ENCODE results near the gene NLRP9. TPM values are rescaled to one million over a fixed set of nuclear protein-coding genes. Genes with fewer than 3 reads are reported as not detected.

NLRP9 gene
- total and polyA plus RNA-seq, 8 donors: 0.04 to 0.12 (median 0.07) TPM; not detected in 4

DNA sequence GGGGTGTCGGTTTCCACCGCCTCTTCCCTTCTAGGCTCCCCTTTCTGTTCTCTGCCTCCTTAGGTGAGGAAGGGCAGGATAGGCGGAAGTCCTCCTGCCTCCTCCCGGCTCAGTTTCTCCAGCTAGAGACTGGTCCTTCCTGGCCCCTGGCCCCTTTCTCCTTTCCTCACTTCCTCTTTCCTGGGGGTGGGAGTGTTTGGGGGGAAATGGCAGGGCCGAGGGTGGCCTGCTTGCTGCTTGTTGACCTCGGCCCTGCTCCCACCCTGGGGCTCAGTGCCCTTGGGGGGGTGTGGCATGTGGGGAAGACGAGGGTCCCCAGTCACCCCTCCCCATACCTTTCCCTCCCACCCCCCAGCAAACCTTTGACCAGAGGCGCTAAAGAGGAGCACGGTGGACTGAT, 78.4 kb downstream of the NLRP9 start:
- Histone ChIP-seq H3K4me3 (no peak overlapping the region), H3K27me3 (no peaks in the 10 kb centered on the region), H3K27ac (no peak overlapping the region), H3K36me3 (peaks cover 5 to 36% (median 28%) of the 10 kb centered on the region in 3 donors), H3K4me1 (peaks cover 18 to 24% (median 22%) of the 10 kb centered on the region in 3 donors), H3K9me3 (no peaks in the 10 kb centered on the region)
- no peak for FAIRE-seq
- peak in 1 of 6 donors; percentile 60 for DNase-seq
- WGBS, 2 donors: 70 to 75% methylated on average over 9 of the region's 9 CpGs
- intact Hi-C loops (cut with DNase I): no loop called here
- ATAC-seq: no peak
- TF ChIP-seq, protein P1, sequence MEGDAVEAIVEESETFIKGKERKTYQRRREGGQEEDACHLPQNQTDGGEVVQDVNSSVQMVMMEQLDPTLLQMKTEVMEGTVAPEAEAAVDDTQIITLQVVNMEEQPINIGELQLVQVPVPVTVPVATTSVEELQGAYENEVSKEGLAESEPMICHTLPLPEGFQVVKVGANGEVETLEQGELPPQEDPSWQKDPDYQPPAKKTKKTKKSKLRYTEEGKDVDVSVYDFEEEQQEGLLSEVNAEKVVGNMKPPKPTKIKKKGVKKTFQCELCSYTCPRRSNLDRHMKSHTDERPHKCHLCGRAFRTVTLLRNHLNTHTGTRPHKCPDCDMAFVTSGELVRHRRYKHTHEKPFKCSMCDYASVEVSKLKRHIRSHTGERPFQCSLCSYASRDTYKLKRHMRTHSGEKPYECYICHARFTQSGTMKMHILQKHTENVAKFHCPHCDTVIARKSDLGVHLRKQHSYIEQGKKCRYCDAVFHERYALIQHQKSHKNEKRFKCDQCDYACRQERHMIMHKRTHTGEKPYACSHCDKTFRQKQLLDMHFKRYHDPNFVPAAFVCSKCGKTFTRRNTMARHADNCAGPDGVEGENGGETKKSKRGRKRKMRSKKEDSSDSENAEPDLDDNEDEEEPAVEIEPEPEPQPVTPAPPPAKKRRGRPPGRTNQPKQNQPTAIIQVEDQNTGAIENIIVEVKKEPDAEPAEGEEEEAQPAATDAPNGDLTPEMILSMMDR (IDR thresholded peaks at IDR 0.05): no peak

DNA sequence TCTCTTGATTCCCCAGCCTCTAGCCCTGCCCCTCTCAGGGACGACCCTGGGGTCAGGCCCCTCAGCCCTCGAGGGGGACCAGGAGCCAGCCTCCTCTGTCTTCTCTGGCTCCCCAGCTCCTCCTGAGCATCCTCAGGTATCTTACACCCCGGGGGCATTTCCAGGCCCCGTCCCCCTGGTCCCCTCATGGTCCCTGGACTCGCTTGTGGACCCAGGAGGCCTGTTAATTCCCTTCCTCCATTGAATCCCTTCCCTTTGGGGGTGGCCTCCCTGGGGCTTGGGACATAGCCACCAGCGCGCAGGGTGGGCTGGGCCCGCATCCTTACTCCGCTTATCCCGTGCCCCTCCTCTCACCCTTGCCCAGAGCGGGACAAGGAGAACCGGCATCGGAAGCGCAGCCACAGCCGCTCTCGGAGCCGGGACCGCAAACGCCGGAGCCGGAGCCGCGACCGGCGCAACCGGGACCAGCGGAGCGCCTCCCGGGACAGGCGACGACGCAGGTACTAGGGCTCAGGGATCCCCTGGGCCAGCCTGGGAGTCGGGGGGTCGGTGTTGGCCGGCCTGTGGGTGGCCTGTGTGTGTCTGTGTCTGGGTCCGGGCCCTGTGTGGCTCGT, 79.2 kb downstream of the NLRP9 start:
- Histone ChIP-seq H3K4me3 (no peak overlapping the region), H3K4me1 (peaks cover 18 to 24% (median 22%) of the 10 kb centered on the region in 3 donors), H3K36me3 (peaks cover 5 to 30% (median 23%) of the 10 kb centered on the region in 3 donors), H3K27ac (no peak overlapping the region), H3K27me3 (no peaks in the 10 kb centered on the region), H3K9me3 (no peaks in the 10 kb centered on the region)
- WGBS, 2 donors: 86 to 92% methylated on average over 37 of the region's 37 CpGs
- TF ChIP-seq, protein P1 (IDR thresholded peaks at IDR 0.05): no peak
- ATAC-seq (no peak), DNase-seq (peak in 2 of 6 donors; percentile 33 to 62), FAIRE-seq (no peak)
- intact Hi-C loops (cut with DNase I): no loop called here

Other genes starting within 250 kb of the NLRP9 start
- 1 to 10 TPM in 4 of 6 donors, under 1 TPM in 2; 0.60 to 5.3 (median 1.4) TPM for gene SSC5D, start 250.0 kb downstream of the NLRP9 start, total RNA-seq
- 1 to 10 TPM in 1 of 2 donors, under 1 TPM in 1; 0.77 to 2.1 TPM for gene SSC5D, start 250.0 kb downstream of the NLRP9 start, polyA plus RNA-seq
- gene SBK2, start 201.3 kb downstream of the NLRP9 start, total RNA-seq: under 1 TPM in 1 of 6 donors, not detected in 5; 0.43 TPM
- under 1 TPM; 0.28 to 0.46 TPM for gene SBK2, start 201.3 kb downstream of the NLRP9 start, polyA plus RNA-seq
- under 1 TPM in 2 of 6 donors, not detected in 4; 0.19 to 0.28 TPM for gene SBK3, start 192.9 kb downstream of the NLRP9 start, total RNA-seq
- under 1 TPM; 0.11 to 0.16 TPM for gene SBK3, start 192.9 kb downstream of the NLRP9 start, polyA plus RNA-seq
- gene ZNF579, start 157.6 kb downstream of the NLRP9 start, total RNA-seq: 10 to 100 TPM in 1 of 6 donors, 1 to 10 TPM in 5; 6.5 to 12.7 (median 9.2) TPM
- 10 to 100 TPM; 11.6 to 16.1 TPM for gene ZNF579, start 157.6 kb downstream of the NLRP9 start, polyA plus RNA-seq
- 10 to 100 TPM in 2 of 6 donors, 1 to 10 TPM in 4; 6.8 to 12.1 (median 8.9) TPM for gene FIZ1, start 138.9 kb downstream of the NLRP9 start, total RNA-seq
- gene FIZ1, start 138.9 kb downstream of the NLRP9 start, polyA plus RNA-seq: 10 to 100 TPM; 12.6 TPM
- gene ZNF524, start 138.1 kb downstream of the NLRP9 start, total RNA-seq: 10 to 100 TPM; 17.1 to 37.0 (median 33.1) TPM
- 10 to 100 TPM; 26.7 to 79.4 TPM for gene ZNF524, start 138.1 kb downstream of the NLRP9 start, polyA plus RNA-seq
- 1 to 10 TPM; 6.6 to 9.0 (median 7.8) TPM for gene ZNF865, start 132.8 kb downstream of the NLRP9 start, total RNA-seq
- 1 to 10 TPM; 5.7 to 9.7 TPM for gene ZNF865, start 132.8 kb downstream of the NLRP9 start, polyA plus RNA-seq
- 1 to 10 TPM; 3.7 to 5.8 (median 4.6) TPM for gene ZNF784, start 113.8 kb downstream of the NLRP9 start, total RNA-seq
- gene ZNF784, start 113.8 kb downstream of the NLRP9 start, polyA plus RNA-seq: 10 to 100 TPM; 10.3 to 12.9 TPM
- gene ZNF580, start 97.4 kb downstream of the NLRP9 start, total RNA-seq: 10 to 100 TPM; 12.7 to 24.3 (median 17.6) TPM
- gene ZNF580, start 97.4 kb downstream of the NLRP9 start, polyA plus RNA-seq: 10 to 100 TPM; 35.0 to 40.5 TPM
- gene ZNF581, start 94.8 kb downstream of the NLRP9 start, total RNA-seq: 10 to 100 TPM; 12.9 to 23.2 (median 16.9) TPM
- gene ZNF581, start 94.8 kb downstream of the NLRP9 start, polyA plus RNA-seq: 10 to 100 TPM; 13.8 to 16.6 TPM
- 1 to 10 TPM; 3.2 to 6.2 (median 5.0) TPM for gene CCDC106, start 90.2 kb downstream of the NLRP9 start, total RNA-seq
- gene CCDC106, start 90.2 kb downstream of the NLRP9 start, polyA plus RNA-seq: 10 to 100 TPM; 20.7 to 22.8 TPM
- gene U2AF2, start 83.4 kb downstream of the NLRP9 start, total RNA-seq: 10 to 100 TPM; 38.4 to 97.0 (median 58.8) TPM
- 100 to 1,000 TPM in 1 of 2 donors, 10 to 100 TPM in 1; 74.8 to 113 TPM for gene U2AF2, start 83.4 kb downstream of the NLRP9 start, polyA plus RNA-seq
- gene EPN1, start 63.2 kb downstream of the NLRP9 start, total RNA-seq: 100 to 1,000 TPM in 1 of 6 donors, 10 to 100 TPM in 5; 64.9 to 102 (median 84.6) TPM
- 10 to 100 TPM; 38.4 to 76.8 TPM for gene EPN1, start 63.2 kb downstream of the NLRP9 start, polyA plus RNA-seq
- under 1 TPM in 2 of 6 donors, not detected in 4; 0.17 to 0.75 TPM for gene RFPL4A, start 20.7 kb upstream of the NLRP9 start, total RNA-seq
- under 1 TPM in 1 of 2 donors, not detected in 1; 0.70 TPM for gene RFPL4A, start 20.7 kb upstream of the NLRP9 start, polyA plus RNA-seq
- gene RFPL4AL1, start 30.7 kb upstream of the NLRP9 start, total RNA-seq: not detected
- gene RFPL4AL1, start 30.7 kb upstream of the NLRP9 start, polyA plus RNA-seq: not detected
- under 1 TPM in 5 of 6 donors, not detected in 1; 0.06 to 0.22 (median 0.14) TPM for gene NLRP11, start 93.6 kb upstream of the NLRP9 start, total RNA-seq
- gene NLRP11, start 93.6 kb upstream of the NLRP9 start, polyA plus RNA-seq: under 1 TPM; 0.04 to 0.09 TPM
- gene NLRP4, start 98.1 kb upstream of the NLRP9 start, total RNA-seq: not detected
- not detected for gene NLRP4, start 98.1 kb upstream of the NLRP9 start, polyA plus RNA-seq
- not detected for gene NLRP13, start 193.9 kb upstream of the NLRP9 start, total RNA-seq
- under 1 TPM in 1 of 2 donors, not detected in 1; 0.02 TPM for gene NLRP13, start 193.9 kb upstream of the NLRP9 start, polyA plus RNA-seq
- not detected for gene NLRP8, start 209.4 kb upstream of the NLRP9 start, total RNA-seq
- gene NLRP8, start 209.4 kb upstream of the NLRP9 start, polyA plus RNA-seq: not detected
- gene NLRP5, start 248.4 kb upstream of the NLRP9 start, total RNA-seq: not detected
- not detected for gene NLRP5, start 248.4 kb upstream of the NLRP9 start, polyA plus RNA-seq

Measured in pancreas (tissue), 10 donors.